ENCODE measurements around the gene ATP2B2.

Gene ATP2B2

DNA sequence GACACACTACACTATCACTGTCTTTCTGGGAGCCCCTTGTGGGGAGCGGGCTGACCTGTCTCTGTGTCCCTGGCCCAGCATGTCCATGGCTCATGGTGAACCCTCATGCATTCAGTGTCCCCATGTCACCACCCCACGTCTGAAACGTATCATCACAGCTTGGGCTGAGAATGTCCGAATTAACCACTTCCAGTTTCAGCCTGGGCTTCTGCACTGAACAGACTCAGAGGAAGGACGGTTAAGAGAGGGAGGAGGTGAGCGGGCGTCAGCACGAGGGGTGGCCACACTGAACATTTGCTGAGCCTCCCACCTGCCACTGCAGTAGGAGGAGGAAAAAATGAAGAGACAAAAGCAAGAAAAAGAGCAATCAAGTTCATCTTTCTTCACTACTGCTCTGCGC lies 30.5 kb downstream of the ATP2B2 start:
- Histone ChIP-seq H3K4me1 (ENCODE audit: control insufficient read depth, insufficient read depth, low read length) (no peaks in the 10 kb centered on the region), H3K9me3 (ENCODE audit: control insufficient read depth, low read length) (peaks cover 23% of the 10 kb centered on the region), H3K27me3 (replicated peaks; ENCODE audit: control insufficient read depth, insufficient read depth, low read length) (peaks cover 59% of the 10 kb centered on the region), H3K36me3 (ENCODE audit: control insufficient read depth, insufficient read depth, low read length, severe bottlenecking) (no peaks in the 10 kb centered on the region), H3K9ac (ENCODE audit: low read length) (no peak overlapping the region), H3K4me3 (ENCODE audit: low read length) (no peak overlapping the region)
- no peak for DNase-seq (ENCODE audit: low read depth)

DNA sequence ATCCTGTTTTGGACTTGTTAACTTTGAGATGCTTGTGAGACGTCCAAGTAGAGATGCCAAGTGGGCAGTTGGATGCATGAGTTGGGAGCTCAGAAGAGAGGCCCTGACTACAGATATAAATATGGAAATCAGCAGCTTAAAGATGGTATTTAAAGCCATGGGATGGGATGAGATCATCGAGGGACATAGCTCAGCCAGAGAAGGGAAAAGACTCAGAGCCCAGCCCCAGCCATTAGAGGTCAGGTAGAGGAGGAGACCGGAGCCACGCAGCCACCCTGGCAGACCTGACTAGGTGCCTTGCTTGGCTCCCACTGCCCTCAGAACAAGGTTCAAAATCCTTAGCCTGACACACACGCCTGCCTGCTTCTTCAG lies 31.1 kb downstream of the ATP2B2 start:
- Histone ChIP-seq H3K9ac (ENCODE audit: low read length) (no peak overlapping the region), H3K9me3 (ENCODE audit: control insufficient read depth, low read length) (peaks cover 20% of the 10 kb centered on the region), H3K4me1 (ENCODE audit: control insufficient read depth, insufficient read depth, low read length) (no peaks in the 10 kb centered on the region), H3K4me3 (ENCODE audit: low read length) (no peak overlapping the region), H3K36me3 (ENCODE audit: control insufficient read depth, insufficient read depth, low read length, severe bottlenecking) (no peaks in the 10 kb centered on the region), H3K27me3 (replicated peaks; ENCODE audit: control insufficient read depth, insufficient read depth, low read length) (peaks cover 65% of the 10 kb centered on the region)
- no peak for DNase-seq (ENCODE audit: low read depth)

DNA sequence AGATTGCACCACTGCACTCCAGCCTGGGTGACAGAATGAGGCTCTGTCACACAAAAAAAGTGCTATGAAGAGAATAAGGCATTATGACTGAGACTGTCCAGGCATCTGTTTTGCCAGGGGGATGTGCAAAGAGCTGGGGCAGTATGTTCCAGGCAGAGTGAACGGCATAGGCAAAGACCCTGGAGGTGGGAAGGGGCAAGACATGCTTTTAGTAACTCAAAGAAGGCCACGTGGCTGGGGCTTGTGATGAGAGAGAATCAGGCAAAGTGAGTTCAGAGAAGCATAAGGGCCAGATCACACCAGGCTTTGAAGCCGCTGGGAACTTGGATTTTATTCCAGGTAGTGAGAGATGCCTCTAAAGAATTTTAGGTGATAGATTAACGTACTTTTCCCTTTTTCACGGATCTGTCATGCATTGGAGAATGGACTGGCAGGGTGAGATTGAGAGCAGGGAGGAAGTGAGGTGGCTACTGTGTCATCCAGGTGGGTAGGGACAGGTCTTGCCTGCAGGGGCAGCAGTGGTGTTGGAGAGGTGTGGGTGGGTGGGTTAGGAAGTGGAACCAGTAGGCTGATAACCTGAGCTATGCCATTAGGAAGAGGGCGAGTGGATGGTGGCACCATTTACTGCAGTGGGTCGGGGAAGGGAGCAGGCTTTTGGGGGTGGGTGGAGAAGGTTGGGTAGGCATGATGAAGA lies 31.7 kb downstream of the ATP2B2 start:
- no peak for DNase-seq (ENCODE audit: low read depth)
- Histone ChIP-seq H3K4me1 (ENCODE audit: control insufficient read depth, insufficient read depth, low read length) (no peaks in the 10 kb centered on the region), H3K27me3 (replicated peaks; ENCODE audit: control insufficient read depth, insufficient read depth, low read length) (peaks cover 66% of the 10 kb centered on the region), H3K36me3 (ENCODE audit: control insufficient read depth, insufficient read depth, low read length, severe bottlenecking) (no peaks in the 10 kb centered on the region), H3K9me3 (ENCODE audit: control insufficient read depth, low read length) (peaks cover 15% of the 10 kb centered on the region), H3K9ac (ENCODE audit: low read length) (no peak overlapping the region), H3K4me3 (ENCODE audit: low read length) (no peak overlapping the region)

- H3K9me3 ChIP-seq (ENCODE audit: control insufficient read depth, low read length): peaks cover 8% of the 10 kb centered on the region
- H3K36me3 ChIP-seq (ENCODE audit: control insufficient read depth, insufficient read depth, low read length, severe bottlenecking): no peaks in the 10 kb centered on the region
- H3K4me3 ChIP-seq (ENCODE audit: low read length): no peak overlapping the region
- no peaks in the 10 kb centered on the region for H3K4me1 ChIP-seq (ENCODE audit: control insufficient read depth, insufficient read depth, low read length)
- no peak overlapping the region for H3K9ac ChIP-seq (ENCODE audit: low read length)
- peaks cover 73% of the 10 kb centered on the region for H3K27me3 ChIP-seq (replicated peaks; ENCODE audit: control insufficient read depth, insufficient read depth, low read length)
- DNase-seq (ENCODE audit: low read depth): no peak
Measured at GRCh38 chr3:10472877-10473440, 32.4 kb downstream of the ATP2B2 start.

DNA sequence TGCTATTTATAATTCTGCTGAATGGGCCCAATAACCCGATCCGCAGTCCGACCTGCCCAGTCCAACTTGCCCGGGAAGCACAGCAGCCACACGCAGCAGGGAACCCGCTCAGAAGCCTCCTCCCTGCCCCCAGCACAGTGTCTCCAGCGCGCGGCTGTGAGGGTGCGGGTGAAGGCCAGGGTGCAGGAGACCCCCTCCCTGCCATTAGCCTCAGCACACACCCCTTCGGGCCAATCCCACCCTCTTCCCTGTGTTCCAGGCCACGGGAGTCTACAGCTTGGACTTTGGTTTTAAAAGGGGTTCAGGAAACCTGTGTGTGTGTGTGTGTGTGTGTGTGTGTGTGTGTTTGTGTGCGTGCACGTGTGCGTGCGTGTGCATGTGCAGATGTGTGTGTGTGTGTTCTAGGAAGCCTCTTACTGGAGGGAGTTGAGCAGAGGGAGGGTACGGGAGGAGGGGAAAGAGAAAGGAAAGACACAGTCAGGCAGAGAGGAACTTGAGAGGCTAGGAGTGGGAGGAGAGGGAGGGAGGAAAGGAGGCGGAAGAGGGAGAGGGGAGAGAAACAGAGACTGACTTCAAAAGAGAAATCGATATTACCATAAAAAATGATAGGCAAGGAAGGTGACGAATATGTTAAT lies 34.2 kb downstream of the ATP2B2 start:
- DNase-seq (ENCODE audit: low read depth): no peak
- no peaks in the 10 kb centered on the region for H3K36me3 ChIP-seq (ENCODE audit: control insufficient read depth, insufficient read depth, low read length, severe bottlenecking)
- H3K4me1 ChIP-seq (ENCODE audit: control insufficient read depth, insufficient read depth, low read length): no peaks in the 10 kb centered on the region
- no peak overlapping the region for H3K9ac ChIP-seq (ENCODE audit: low read length)
- peaks cover 74% of the 10 kb centered on the region for H3K27me3 ChIP-seq (replicated peaks; ENCODE audit: control insufficient read depth, insufficient read depth, low read length)
- H3K9me3 ChIP-seq (ENCODE audit: control insufficient read depth, low read length): no peaks in the 10 kb centered on the region
- H3K4me3 ChIP-seq (ENCODE audit: low read length): no peak overlapping the region

DNA sequence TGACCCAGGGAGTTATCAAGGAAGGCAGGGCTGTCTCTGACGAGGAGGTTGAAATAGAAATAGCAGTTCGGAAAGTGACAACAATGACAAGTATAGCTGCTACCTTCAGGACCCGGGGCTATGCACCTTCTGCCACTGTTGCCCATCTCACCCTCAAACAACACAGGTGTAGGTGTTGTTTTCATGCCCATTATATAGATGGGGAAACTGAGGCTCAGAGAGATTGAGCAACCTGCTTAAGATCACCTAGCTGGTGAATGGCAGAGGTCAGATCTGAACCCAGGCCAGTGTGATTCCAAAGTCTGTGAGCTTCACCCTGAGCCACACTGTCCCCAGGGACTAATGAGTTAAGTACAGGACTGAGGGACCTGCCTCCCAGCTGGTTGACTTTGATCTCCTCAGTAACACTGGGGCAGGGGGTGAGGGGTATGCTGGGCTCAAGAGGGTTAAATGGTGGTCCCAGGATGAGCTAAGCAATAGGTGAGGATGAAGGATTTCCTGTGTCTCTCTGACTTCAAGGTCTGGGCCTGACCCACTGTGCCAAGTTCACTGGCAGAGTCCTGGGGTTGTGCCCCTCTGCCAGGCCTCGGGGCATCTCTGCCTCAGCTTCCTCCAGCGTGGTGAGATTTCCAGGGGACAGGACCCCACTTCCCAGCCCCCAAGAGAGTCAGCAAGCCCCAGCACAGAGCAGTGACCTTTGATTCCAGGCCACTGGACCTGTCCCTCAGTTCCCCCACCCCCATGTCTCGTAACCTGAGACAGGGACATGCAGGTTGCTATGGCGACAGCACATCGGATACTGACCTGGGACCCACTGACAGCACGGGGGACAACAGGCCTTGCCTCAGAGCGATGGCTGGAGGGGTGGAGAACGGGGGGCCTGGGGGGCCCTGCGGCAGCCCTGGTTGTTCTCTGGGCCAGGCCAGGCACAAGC lies 35.0 kb downstream of the ATP2B2 start:
- Histone ChIP-seq H3K9ac (ENCODE audit: low read length) (no peak overlapping the region), H3K4me3 (ENCODE audit: low read length) (no peak overlapping the region), H3K4me1 (ENCODE audit: control insufficient read depth, insufficient read depth, low read length) (no peaks in the 10 kb centered on the region), H3K36me3 (ENCODE audit: control insufficient read depth, insufficient read depth, low read length, severe bottlenecking) (no peaks in the 10 kb centered on the region), H3K27me3 (replicated peaks; ENCODE audit: control insufficient read depth, insufficient read depth, low read length) (peaks cover 72% of the 10 kb centered on the region), H3K9me3 (ENCODE audit: control insufficient read depth, low read length) (no peaks in the 10 kb centered on the region)
- no peak for DNase-seq (ENCODE audit: low read depth)

GRCh38 chr3:10469441-10470119 lies 35.8 kb downstream of the ATP2B2 start:
- H3K4me1 ChIP-seq (ENCODE audit: control insufficient read depth, insufficient read depth, low read length): no peaks in the 10 kb centered on the region
- no peaks in the 10 kb centered on the region for H3K9me3 ChIP-seq (ENCODE audit: control insufficient read depth, low read length)
- DNase-seq (ENCODE audit: low read depth): no peak
- H3K4me3 ChIP-seq (ENCODE audit: low read length): no peak overlapping the region
- H3K36me3 ChIP-seq (ENCODE audit: control insufficient read depth, insufficient read depth, low read length, severe bottlenecking): no peaks in the 10 kb centered on the region
- H3K9ac ChIP-seq (ENCODE audit: low read length): no peak overlapping the region
- peaks cover 64% of the 10 kb centered on the region for H3K27me3 ChIP-seq (replicated peaks; ENCODE audit: control insufficient read depth, insufficient read depth, low read length)

DNA sequence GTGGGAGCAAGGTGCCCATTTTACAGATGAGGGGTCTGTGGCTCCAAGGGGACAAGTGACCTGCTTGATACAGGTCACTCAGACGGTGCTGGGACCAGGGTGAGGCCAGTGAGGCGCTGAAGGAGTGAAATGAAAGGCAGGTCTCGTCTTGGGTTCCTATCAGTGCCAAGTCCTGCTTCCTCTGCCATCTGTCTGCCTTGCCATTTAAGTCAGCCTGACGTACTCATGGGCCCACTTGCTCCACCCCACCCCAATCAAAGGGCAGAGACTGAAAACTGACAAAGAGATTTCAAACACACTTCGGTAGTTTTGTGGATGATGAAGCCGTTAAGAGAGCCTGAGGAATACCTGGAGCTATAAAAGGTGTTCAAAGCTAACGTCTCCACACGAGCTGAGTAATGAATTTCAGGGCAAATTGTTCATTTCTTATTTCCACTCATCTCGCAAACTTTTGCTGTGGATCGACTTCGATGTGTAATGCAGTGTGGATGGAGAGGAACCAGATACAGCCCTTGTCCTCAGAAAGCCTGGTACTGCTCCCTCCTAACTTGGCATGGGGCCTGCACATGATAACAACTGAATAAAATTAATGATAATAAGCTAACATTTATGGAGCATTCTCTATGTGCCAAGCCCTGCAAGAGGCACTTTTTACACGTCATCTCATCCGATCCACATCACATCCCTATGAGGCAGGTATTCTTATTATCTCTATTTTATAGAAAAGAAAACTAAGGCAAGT lies 36.6 kb downstream of the ATP2B2 start:
- DNase-seq (ENCODE audit: low read depth): no peak
- Histone ChIP-seq H3K4me1 (ENCODE audit: control insufficient read depth, insufficient read depth, low read length) (no peaks in the 10 kb centered on the region), H3K9me3 (ENCODE audit: control insufficient read depth, low read length) (no peaks in the 10 kb centered on the region), H3K36me3 (ENCODE audit: control insufficient read depth, insufficient read depth, low read length, severe bottlenecking) (no peaks in the 10 kb centered on the region), H3K4me3 (ENCODE audit: low read length) (no peak overlapping the region), H3K27me3 (replicated peaks; ENCODE audit: control insufficient read depth, insufficient read depth, low read length) (peaks cover 62% of the 10 kb centered on the region), H3K9ac (ENCODE audit: low read length) (no peak overlapping the region)

GRCh38 chr3:10467904-10468612 lies 37.3 kb downstream of the ATP2B2 start:
- H3K9me3 ChIP-seq (ENCODE audit: control insufficient read depth, low read length): no peaks in the 10 kb centered on the region
- no peak overlapping the region for H3K9ac ChIP-seq (ENCODE audit: low read length)
- H3K36me3 ChIP-seq (ENCODE audit: control insufficient read depth, insufficient read depth, low read length, severe bottlenecking): no peaks in the 10 kb centered on the region
- H3K27me3 ChIP-seq (replicated peaks; ENCODE audit: control insufficient read depth, insufficient read depth, low read length): peaks cover 60% of the 10 kb centered on the region
- no peak for DNase-seq (ENCODE audit: low read depth)
- H3K4me3 ChIP-seq (ENCODE audit: low read length): no peak overlapping the region
- H3K4me1 ChIP-seq (ENCODE audit: control insufficient read depth, insufficient read depth, low read length): no peaks in the 10 kb centered on the region

DNA sequence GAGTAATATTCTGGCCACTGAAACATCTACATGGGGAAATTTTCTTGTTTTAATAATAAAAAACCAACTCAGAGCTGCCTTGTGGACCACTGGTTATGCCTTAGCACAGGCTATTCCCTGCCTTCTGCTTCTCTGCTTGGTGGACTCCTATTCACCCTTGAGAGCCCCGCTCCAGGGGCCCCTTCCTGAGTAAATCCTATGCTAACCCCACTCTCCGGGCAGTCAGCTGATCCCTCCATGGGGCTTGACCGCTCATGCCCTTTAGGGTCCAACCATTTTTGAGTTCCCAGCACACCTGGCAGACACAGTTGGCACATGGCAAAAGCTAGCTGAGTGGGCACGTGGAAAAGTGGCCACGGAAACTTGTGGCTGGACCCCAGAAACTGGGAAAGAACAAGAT lies 38.2 kb downstream of the ATP2B2 start:
- H3K9ac ChIP-seq (ENCODE audit: low read length): no peak overlapping the region
- H3K4me3 ChIP-seq (ENCODE audit: low read length): no peak overlapping the region
- no peaks in the 10 kb centered on the region for H3K4me1 ChIP-seq (ENCODE audit: control insufficient read depth, insufficient read depth, low read length)
- H3K9me3 ChIP-seq (ENCODE audit: control insufficient read depth, low read length): peaks cover 2% of the 10 kb centered on the region
- H3K36me3 ChIP-seq (ENCODE audit: control insufficient read depth, insufficient read depth, low read length, severe bottlenecking): no peaks in the 10 kb centered on the region
- no peak for DNase-seq (ENCODE audit: low read depth)
- H3K27me3 ChIP-seq (replicated peaks; ENCODE audit: control insufficient read depth, insufficient read depth, low read length): peaks cover 61% of the 10 kb centered on the region

Data from adipocyte (in vitro differentiated cells).